Uterus (tissue), 4 donors: ENCODE measurements around the gene CCNE1. TPM values are rescaled to one million over a fixed set of nuclear protein-coding genes. Genes with fewer than 3 reads are reported as not detected.

Source experiments
- DNase-seq, 2 donors: peaks; one replicate each; pipeline ENCODE4 v3.0.0-alpha.2; 2019 to 2020
- H3K27ac ChIP-seq, 2 donors: fragments of 200-600 bp; sonication (generic); 1 replicate in 1 of 2; 2 replicates in 1 of 2; pipeline ENCODE4 v1.5.1; 2016 to 2018
- H3K27me3 ChIP-seq, 2 donors: fragments of 200-600 bp; sonication (generic); one replicate each; pipeline ENCODE4 v1.5.1; 2018 to 2019; ENCODE audit warnings: control low read depth in 1 of 2
- H3K36me3 ChIP-seq, 2 donors: fragments of 200-600 bp; sonication (generic); one replicate each; pipeline ENCODE4 v1.5.1; 2019; ENCODE audit warnings: control low read depth in 1 of 2
- H3K4me1 ChIP-seq, 2 donors: fragments of 200-600 bp; sonication (generic); one replicate each; pipeline ENCODE4 v1.5.1; 2018 to 2019; ENCODE audit warnings: control low read depth in 1 of 2
- H3K4me3 ChIP-seq, 2 donors: fragments of 200-600 bp; sonication (generic); 1 replicate in 1 of 2; 2 replicates in 1 of 2; pipeline ENCODE4 v1.5.1; 2018 to 2019; ENCODE audit warnings: mild to moderate bottlenecking in 1 of 2
- H3K9me3 ChIP-seq, 2 donors: fragments of 200-600 bp; sonication (generic); one replicate each; pipeline ENCODE4 v1.5.1; 2019; ENCODE audit warnings: control low read depth in 1 of 2
- POLR2A ChIP-seq, 2 donors: fragments of 450-650 bp; IDR thresholded peaks; one replicate each; pipeline ENCODE4 v1.6.1; 2016; ENCODE audit warnings: antibody characterized with exemption in 2 of 2, mild to moderate bottlenecking in 1 of 2, moderate library complexity in 1 of 2
- intact Hi-C: fragments of 100-400 bp; cut with DNase I; formaldehyde crosslinking; loops from one replicate; pipeline ENCODE4 v1.15.1; 2023; ENCODE audit warnings: low total_unique reads
- total RNA-seq, 4 donors: library from RNA; depleted of rRNA in 3 of 4; stranded (reverse); fragments of >200 nt in 3 of 4; gene quantifications; one replicate each; pipeline versions ENCODE4 v1.1.0 to v1.2.4, GENCODE V29; 2014 to 2023
- TF ChIP-seq, protein P1 (sequence below), 4 experiments: fragments of 200-600 bp in 2 of 4; fragments of 450-650 bp in 2 of 4; sonication (generic) in 2 of 4; IDR thresholded peaks; one replicate each; pipeline ENCODE4 v1.5.1; 2016 to 2019; ENCODE audit warnings: antibody characterized with exemption in 4 of 4, mild to moderate bottlenecking in 2 of 4, moderate library complexity in 1 of 4
- donor health status: DM: yes; HTN: yes; CAD: no.

The CCNE1 gene
- total RNA-seq, 4 donors from 2014 or later: 0.70 to 5.5 TPM; not detected in 2

DNA sequence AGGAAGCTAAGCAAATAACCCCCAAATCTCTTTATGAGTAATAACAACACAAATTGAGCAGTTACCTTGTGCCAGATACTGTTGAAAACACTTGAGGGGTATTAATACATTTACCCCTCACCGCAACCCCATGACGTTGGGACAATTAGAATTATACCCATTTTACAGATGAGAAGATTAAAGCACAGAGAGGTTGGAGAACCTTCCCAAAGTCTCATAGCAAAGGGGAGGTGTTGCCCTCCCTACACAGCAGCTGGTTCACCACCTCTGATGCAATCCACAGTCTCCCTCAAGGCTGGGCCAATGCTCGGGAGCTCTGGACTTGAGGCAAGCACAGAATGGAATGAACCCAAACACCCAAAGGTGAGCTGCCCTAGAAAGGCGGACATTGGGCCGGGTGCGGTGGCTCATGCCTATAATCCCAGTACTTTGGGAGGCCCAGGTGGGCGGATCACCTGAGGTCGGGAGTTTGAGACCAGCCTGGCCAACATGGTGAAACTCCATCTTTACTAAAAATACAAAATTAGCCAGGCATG, 3.9 kb upstream of the CCNE1 start:
- Histone ChIP-seq H3K27ac (no peak overlapping the region), H3K27me3 (no peaks in the 10 kb centered on the region), H3K4me3 (no peak overlapping the region), H3K4me1 (peaks cover 0 to 3% of the 10 kb centered on the region in 2 donors), H3K36me3 (no peaks in the 10 kb centered on the region), H3K9me3 (no peaks in the 10 kb centered on the region)
- DNase-seq: no peak
- TF ChIP-seq, protein P1, sequence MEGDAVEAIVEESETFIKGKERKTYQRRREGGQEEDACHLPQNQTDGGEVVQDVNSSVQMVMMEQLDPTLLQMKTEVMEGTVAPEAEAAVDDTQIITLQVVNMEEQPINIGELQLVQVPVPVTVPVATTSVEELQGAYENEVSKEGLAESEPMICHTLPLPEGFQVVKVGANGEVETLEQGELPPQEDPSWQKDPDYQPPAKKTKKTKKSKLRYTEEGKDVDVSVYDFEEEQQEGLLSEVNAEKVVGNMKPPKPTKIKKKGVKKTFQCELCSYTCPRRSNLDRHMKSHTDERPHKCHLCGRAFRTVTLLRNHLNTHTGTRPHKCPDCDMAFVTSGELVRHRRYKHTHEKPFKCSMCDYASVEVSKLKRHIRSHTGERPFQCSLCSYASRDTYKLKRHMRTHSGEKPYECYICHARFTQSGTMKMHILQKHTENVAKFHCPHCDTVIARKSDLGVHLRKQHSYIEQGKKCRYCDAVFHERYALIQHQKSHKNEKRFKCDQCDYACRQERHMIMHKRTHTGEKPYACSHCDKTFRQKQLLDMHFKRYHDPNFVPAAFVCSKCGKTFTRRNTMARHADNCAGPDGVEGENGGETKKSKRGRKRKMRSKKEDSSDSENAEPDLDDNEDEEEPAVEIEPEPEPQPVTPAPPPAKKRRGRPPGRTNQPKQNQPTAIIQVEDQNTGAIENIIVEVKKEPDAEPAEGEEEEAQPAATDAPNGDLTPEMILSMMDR (IDR thresholded peaks at IDR 0.05): no peak
- no peak for TF ChIP-seq POLR2A (IDR thresholded peaks at IDR 0.05)
- intact Hi-C loops: no loop called here

DNA sequence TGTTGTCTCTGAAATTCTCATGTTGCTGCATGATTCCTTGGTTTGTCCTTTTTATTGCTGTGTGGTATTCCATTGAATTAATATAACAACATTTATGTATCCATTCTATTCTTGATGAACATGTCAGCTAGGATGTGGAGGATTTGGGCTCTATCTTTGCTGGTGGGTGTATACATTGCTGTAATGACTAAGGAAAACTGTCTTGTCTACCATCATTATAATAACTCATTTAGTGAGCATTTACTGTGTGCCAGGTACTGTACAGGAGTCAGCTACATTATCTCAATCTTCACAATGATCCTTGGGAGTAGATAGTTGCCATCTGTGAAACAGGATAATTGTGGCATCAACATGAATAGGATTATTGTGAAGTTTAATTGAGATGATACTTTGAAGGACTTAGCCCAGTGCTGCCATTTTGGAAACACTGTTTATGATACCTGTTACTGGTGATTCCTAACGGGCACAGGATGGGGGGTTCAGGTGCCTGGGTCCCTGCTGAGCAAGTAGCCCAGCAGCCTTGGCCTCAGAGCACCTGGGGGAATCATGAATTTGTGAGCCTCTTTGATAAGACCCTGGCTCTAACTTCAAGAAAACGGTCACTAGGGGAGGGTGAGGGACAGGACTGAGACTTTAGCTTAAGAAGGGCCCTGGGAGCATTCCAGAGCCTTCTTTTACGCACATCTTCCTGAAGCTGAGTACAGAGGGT, 1.8 kb upstream of the CCNE1 start:
- Histone ChIP-seq H3K9me3 (no peaks in the 10 kb centered on the region), H3K4me1 (peaks cover 0 to 3% of the 10 kb centered on the region in 2 donors), H3K27ac (no peak overlapping the region), H3K4me3 (no peak overlapping the region), H3K36me3 (no peaks in the 10 kb centered on the region), H3K27me3 (no peaks in the 10 kb centered on the region)
- TF ChIP-seq, protein P1 (IDR thresholded peaks at IDR 0.05): no peak
- TF ChIP-seq POLR2A (IDR thresholded peaks at IDR 0.05): no peak
- DNase-seq: no peak
- intact Hi-C loops: no loop called here

DNA sequence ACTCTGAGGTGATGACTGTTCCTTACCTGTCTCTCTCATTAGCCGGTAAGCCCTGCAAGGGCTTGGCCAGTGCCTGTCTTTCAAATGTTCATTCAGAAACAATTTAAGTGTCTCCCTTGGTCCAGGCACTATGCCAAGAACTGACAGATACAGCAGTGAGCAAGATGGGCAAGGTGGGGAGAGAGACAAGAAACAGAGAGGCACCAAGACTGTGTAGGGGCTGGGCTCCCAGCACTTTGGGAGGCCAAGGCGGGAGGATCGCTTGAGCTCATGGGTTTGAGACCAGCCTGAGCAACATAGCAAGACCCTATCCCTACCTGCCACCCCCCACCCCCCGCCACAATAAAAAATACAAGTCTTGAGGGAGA, 1.3 kb upstream of the CCNE1 start:
- Histone ChIP-seq H3K27ac (no peak overlapping the region), H3K27me3 (no peaks in the 10 kb centered on the region), H3K4me1 (peaks cover 0 to 3% of the 10 kb centered on the region in 2 donors), H3K9me3 (no peaks in the 10 kb centered on the region), H3K36me3 (no peaks in the 10 kb centered on the region), H3K4me3 (no peak overlapping the region)
- intact Hi-C loops: no loop called here
- TF ChIP-seq POLR2A (IDR thresholded peaks at IDR 0.05): no peak
- TF ChIP-seq, protein P1 (IDR thresholded peaks at IDR 0.05): no peak
- DNase-seq: peak in 1 of 2 donors; percentile 32

DNA sequence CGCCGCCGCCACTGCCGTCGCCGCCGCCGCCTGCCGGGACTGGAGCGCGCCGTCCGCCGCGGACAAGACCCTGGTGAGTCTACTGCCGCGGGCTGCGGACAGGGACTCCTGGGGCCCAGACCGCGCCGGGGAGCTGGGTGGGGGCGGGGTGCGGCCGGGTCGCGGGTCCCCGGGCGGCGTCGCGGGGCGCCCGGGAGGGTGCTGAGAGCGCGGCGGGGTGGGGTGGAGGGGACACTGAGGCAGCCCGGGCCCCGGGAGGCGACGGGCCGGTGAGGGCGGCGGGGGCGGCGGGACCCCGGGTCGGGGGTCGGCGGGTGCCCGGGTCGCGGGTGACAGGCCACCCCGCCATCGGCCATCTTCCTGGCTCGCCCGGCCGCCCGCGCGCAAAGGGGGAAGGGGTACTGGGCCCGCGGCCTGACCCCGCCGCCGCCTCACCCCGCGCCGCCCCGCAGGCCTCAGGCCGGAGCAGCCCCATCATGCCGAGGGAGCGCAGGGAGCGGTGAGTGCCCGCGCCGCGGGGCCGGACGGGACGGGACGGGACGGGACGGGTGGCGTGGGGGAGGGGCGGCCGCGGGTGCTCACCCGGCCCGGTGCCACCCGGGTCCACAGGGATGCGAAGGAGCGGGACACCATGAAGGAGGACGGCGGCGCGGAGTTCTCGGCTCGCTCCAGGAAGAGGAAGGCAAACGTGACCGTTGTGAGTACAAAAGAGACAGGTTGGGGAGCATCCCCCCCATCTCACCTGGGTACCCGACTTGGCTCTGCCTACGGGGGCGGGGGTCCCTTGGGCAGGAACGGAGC, 489 bp downstream of the CCNE1 start:
- Histone ChIP-seq H3K9me3 (no peaks in the 10 kb centered on the region), H3K27ac (no peak overlapping the region), H3K4me1 (peaks cover 0 to 3% of the 10 kb centered on the region in 2 donors), H3K36me3 (no peaks in the 10 kb centered on the region), H3K4me3 (peak overlapping the region; percentile 29 to 47), H3K27me3 (no peaks in the 10 kb centered on the region)
- no peak for TF ChIP-seq POLR2A (IDR thresholded peaks at IDR 0.05)
- TF ChIP-seq, protein P1 (IDR thresholded peaks at IDR 0.05): no peak
- intact Hi-C loops: no loop called here
- DNase-seq: no peak

DNA sequence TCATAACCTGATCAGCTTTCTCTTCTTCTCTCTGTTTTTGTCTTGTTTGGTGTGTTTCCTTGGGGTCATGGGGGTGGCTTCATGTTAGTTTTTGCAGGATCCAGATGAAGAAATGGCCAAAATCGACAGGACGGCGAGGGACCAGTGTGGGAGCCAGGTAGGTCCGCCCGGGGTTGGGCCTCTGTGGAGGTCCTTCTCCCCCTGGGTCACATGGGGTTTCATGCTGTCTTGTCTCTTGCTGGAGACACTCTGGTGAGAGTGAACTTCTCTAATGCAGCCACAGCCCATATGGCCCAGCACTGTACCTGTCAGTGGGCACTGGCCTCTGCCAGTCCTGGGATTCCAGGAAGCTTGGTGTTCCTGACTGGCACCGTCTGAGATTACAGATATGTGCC, 1.1 kb downstream of the CCNE1 start:
- no peak for DNase-seq
- H3K27ac ChIP-seq: no peak overlapping the region
- no peaks in the 10 kb centered on the region for H3K36me3 ChIP-seq
- H3K27me3 ChIP-seq: no peaks in the 10 kb centered on the region
- H3K9me3 ChIP-seq: no peaks in the 10 kb centered on the region
- TF ChIP-seq, protein P1 (IDR thresholded peaks at IDR 0.05): no peak
- no peak for TF ChIP-seq POLR2A (IDR thresholded peaks at IDR 0.05)
- H3K4me3 ChIP-seq: no peak overlapping the region
- H3K4me1 ChIP-seq: peaks cover 0 to 3% of the 10 kb centered on the region in 2 donors
- intact Hi-C loops: no loop called here
